ENCODE measurements around the gene VKORC1.
A peak's percentile ranks its signal among the peaks of the same experiment; 100 is the strongest.

The VKORC1 gene

GRCh38 chr16:31129568-31130335, 35.2 kb upstream of the VKORC1 start:
- DNase-seq: peak; percentile 50

- peak; percentile 98 for DNase-seq
Observed at GRCh38 chr16:31128711-31129567, 34.3 kb upstream of the VKORC1 start.

GRCh38 chr16:31127182-31127581, 32.6 kb upstream of the VKORC1 start:
- no peak for DNase-seq

- no peak for DNase-seq
Observed at GRCh38 chr16:31125844-31126243, 31.2 kb upstream of the VKORC1 start.

GRCh38 chr16:31120129-31120528, 25.5 kb upstream of the VKORC1 start:
- DNase-seq: no peak

GRCh38 chr16:31118223-31119155, 23.9 kb upstream of the VKORC1 start:
- no peak for DNase-seq

GRCh38 chr16:31117384-31118222, 23.0 kb upstream of the VKORC1 start, which contains the start of gene KAT8:
TSS of gene KAT8 (plus strand) at chr16:31117664. CDS start at chr16:31117682, 18 bp downstream.
- DNase-seq: peak; percentile 100

GRCh38 chr16:31114468-31114867, 19.9 kb upstream of the VKORC1 start:
- DNase-seq: no peak

GRCh38 chr16:31113121-31114120, 18.8 kb upstream of the VKORC1 start:
- DNase-seq: peak; percentile 83

GRCh38 chr16:31112711-31113110, 18.1 kb upstream of the VKORC1 start:
- DNase-seq: no peak

- DNase-seq: no peak
Observed at GRCh38 chr16:31111881-31112466, 17.4 kb upstream of the VKORC1 start.

- DNase-seq: no peak
Observed at GRCh38 chr16:31110106-31111034, 15.8 kb upstream of the VKORC1 start.

- no peak for DNase-seq
Observed at GRCh38 chr16:31109622-31110021, 15.0 kb upstream of the VKORC1 start.

- DNase-seq: peak; percentile 31
Observed at GRCh38 chr16:31108794-31109558, 14.4 kb upstream of the VKORC1 start.

GRCh38 chr16:31108035-31108793, 13.6 kb upstream of the VKORC1 start, which contains the start of gene BCKDK:
TSS of gene BCKDK (plus strand) at chr16:31108386. CDS start at chr16:31109224, 838 bp downstream.
- peak; percentile 90 for DNase-seq

- no peak for DNase-seq
Observed at GRCh38 chr16:31107465-31107867, 12.9 kb upstream of the VKORC1 start.
